H1 (cell line): Measurements from ENCODE around the gene TXN2. TPM values are rescaled to one million over a fixed set of nuclear protein-coding genes. Genes with fewer than 3 reads are reported as not detected.

Experiments
- CHD7 ChIP-seq: fragments of 300-600 bp; sonication (generic); IDR thresholded peaks from 2 replicates; pipeline ENCODE4 v1.7.1; 2012; ENCODE audit warnings: low read length, moderate library complexity, mild to moderate bottlenecking, inconsistent platforms; ENCODE audit not compliant: insufficient replicate concordance
- GABPA ChIP-seq: IDR thresholded peaks from 2 replicates; pipeline ENCODE4 v1.6.1; 2011; ENCODE audit warnings: mild to moderate bottlenecking, low read length, moderate library complexity, borderline replicate concordance; ENCODE audit not compliant: insufficient read depth
- HDAC6 ChIP-seq: IDR thresholded peaks from one replicate; pipeline ENCODE4 v1.7.1; 2012; ENCODE audit warnings: low read depth, mild to moderate bottlenecking, inconsistent platforms, low read length, moderate library complexity
- JUN ChIP-seq: IDR thresholded peaks from 2 replicates; pipeline ENCODE4 v1.6.1; 2011; ENCODE audit warnings: low read depth, mild to moderate bottlenecking, improper control_type of control experiment, low read length
- NANOG ChIP-seq: IDR thresholded peaks from 2 replicates; pipeline ENCODE4 v1.6.1; 2011; ENCODE audit warnings: low read length, low read depth, mild to moderate bottlenecking, inconsistent platforms; ENCODE audit not compliant: insufficient read depth, poor library complexity, severe bottlenecking
- RNF2 ChIP-seq: fragments of 200-900, 300-1000 bp; sonication (generic); IDR thresholded peaks from 2 replicates; pipeline ENCODE4 v1.7.1; 2016; ENCODE audit warnings: borderline replicate concordance, low read depth, mild to moderate bottlenecking, antibody characterized with exemption, low read length; ENCODE audit not compliant: poor library complexity, severe bottlenecking; ENCODE audit errors: missing control alignments
- SIRT6 ChIP-seq: IDR thresholded peaks from one replicate; pipeline ENCODE4 v1.7.1; 2012; ENCODE audit warnings: low read length, inconsistent platforms
- SP2 ChIP-seq: IDR thresholded peaks from 2 replicates; pipeline ENCODE4 v1.6.1; 2012; ENCODE audit warnings: mild to moderate bottlenecking, low read length, inconsistent platforms
- polyA plus RNA-seq, 7 experiments: library from polyadenylated mRNA; depleted of rRNA in 3 of 7; stranded (reverse) in 5 of 7; unstranded in 2 of 7; fragments of >200 nt in 5 of 7; fragments of 200-250 nt in 2 of 7; gene quantifications; 1 replicate in 5 of 7; 2 replicates in 1 of 7; 4 replicates in 1 of 7; pipeline versions ENCODE4 v1.2.1 to v1.2.3, GENCODE V29; 2011 to 2013; ENCODE audit warnings: missing spikeins in 2 of 7, mixed read lengths in 2 of 7
- total RNA-seq: library from RNA; stranded (reverse); fragmentation: NEBNext Ultra II Directional; extraction: Animal tissue kit (Norgen Biotek cat#: 25700); gene quantifications from 2 replicates; pipeline ENCODE4 v1.2.1, GENCODE V29; 2021

The TXN2 gene
- total and polyA plus RNA-seq, 2 of the 8 experiments (the other 6 are each of a cell fraction or from before 2014, with no cell fraction given): 47.5 to 116 TPM

GRCh38 chr22:36439481-36440271, 41.8 kb downstream of the TXN2 start (continued):
- TF ChIP-seq JUN: no peak
- no peak for TF ChIP-seq CHD7
- no peak for TF ChIP-seq SP2
- no peak for TF ChIP-seq GABPA
- no peak for TF ChIP-seq HDAC6
- TF ChIP-seq RNF2: no peak
- TF ChIP-seq SIRT6: no peak
- TF ChIP-seq NANOG: no peak
